CD4-positive, CD25-positive, alpha-beta regulatory T cell (primary cell): ENCODE measurements around the gene TAF1D. TPM values are rescaled to one million over a fixed set of nuclear protein-coding genes. Genes with fewer than 3 reads are reported as not detected.

ENCODE experiments used
- ATAC-seq, 2 donors: fragments of 150-1000 bp; cut with Tn5 transposase; one replicate each; pipeline ENCODE4 v1.10.0; 2021; ENCODE audit warnings: low read depth in 2 of 2, moderate number of reproducible peaks in 2 of 2, moderate library complexity in 1 of 2
- DNase-seq, 3 donors: peaks; one replicate each; pipeline versions ENCODE4 v3.0.0 to v3.0.0-alpha.2; 2012 to 2022; ENCODE audit warnings: mixed read lengths in 1 of 3
- H3K27ac ChIP-seq: one replicate; pipeline ENCODE4 v1.7.0; 2013; ENCODE audit warnings: mild to moderate bottlenecking, low read length; ENCODE audit not compliant: insufficient read depth, poor library complexity, severe bottlenecking
- H3K27me3 ChIP-seq: one replicate; pipeline ENCODE4 v1.7.0; 2013; ENCODE audit warnings: low read length; ENCODE audit not compliant: control insufficient read depth, insufficient read depth
- H3K36me3 ChIP-seq: one replicate; pipeline ENCODE4 v1.7.0; 2013; ENCODE audit warnings: mild to moderate bottlenecking, low read length, moderate library complexity; ENCODE audit not compliant: control insufficient read depth, insufficient read depth
- H3K4me1 ChIP-seq: 2 replicates; pipeline ENCODE4 v1.7.0; 2013; ENCODE audit warnings: mild to moderate bottlenecking, low read length; ENCODE audit not compliant: insufficient read depth, control insufficient read depth, poor library complexity, severe bottlenecking
- H3K4me3 ChIP-seq: one replicate; pipeline ENCODE4 v1.7.0; 2013; ENCODE audit warnings: low read depth, mild to moderate bottlenecking, low read length, moderate library complexity
- H3K9me3 ChIP-seq, 2 experiments: 1 replicate in 1 of 2; 2 replicates in 1 of 2; pipeline ENCODE4 v1.7.0; 2013; ENCODE audit warnings: low read length in 2 of 2, mild to moderate bottlenecking in 1 of 2, moderate library complexity in 1 of 2; ENCODE audit not compliant: control insufficient read depth in 2 of 2
- H3K27ac Mint-ChIP-seq, 3 donors: one replicate each; pipeline ENCODE4 v1.8.0; 2020 to 2022; ENCODE audit warnings: mild to moderate bottlenecking in 3 of 3, mixed read lengths in 3 of 3, moderate library complexity in 2 of 3
- H3K27me3 Mint-ChIP-seq: one replicate; pipeline ENCODE4 v1.8.0; 2022; ENCODE audit warnings: mild to moderate bottlenecking, mixed read lengths
- H3K36me3 Mint-ChIP-seq: one replicate; pipeline ENCODE4 v1.8.0; 2020; ENCODE audit warnings: mixed read lengths
- H3K4me1 Mint-ChIP-seq, 4 donors: one replicate each; pipeline ENCODE4 v1.8.0; 2020 to 2022; ENCODE audit warnings: mixed read lengths in 4 of 4, mild to moderate bottlenecking in 1 of 4
- H3K4me3 Mint-ChIP-seq, 4 donors: one replicate each; pipeline ENCODE4 v1.8.0; 2020 to 2022; ENCODE audit warnings: mild to moderate bottlenecking in 4 of 4, mixed read lengths in 4 of 4, moderate library complexity in 3 of 4
- H3K9me3 Mint-ChIP-seq, 7 donors: one replicate each; pipeline ENCODE4 v1.8.0; 2020 to 2022; ENCODE audit warnings: mixed read lengths in 7 of 7, mild to moderate bottlenecking in 3 of 7, moderate library complexity in 2 of 7
- polyA plus RNA-seq, 4 donors: library from polyadenylated mRNA; unstranded; fragments of 300-500 nt; fragmentation: Illumina TruSeq; gene quantifications; one replicate each; pipeline ENCODE4 v1.2.3, GENCODE V29; 2021
- total RNA-seq: library from RNA; stranded (reverse); gene quantifications from one replicate; pipeline ENCODE4 v1.2.3, GENCODE V29; 2022

The TAF1D gene
- total and polyA plus RNA-seq, 5 donors from 2014 or later = 18.2 to 162 (median 19.7) TPM

DNA sequence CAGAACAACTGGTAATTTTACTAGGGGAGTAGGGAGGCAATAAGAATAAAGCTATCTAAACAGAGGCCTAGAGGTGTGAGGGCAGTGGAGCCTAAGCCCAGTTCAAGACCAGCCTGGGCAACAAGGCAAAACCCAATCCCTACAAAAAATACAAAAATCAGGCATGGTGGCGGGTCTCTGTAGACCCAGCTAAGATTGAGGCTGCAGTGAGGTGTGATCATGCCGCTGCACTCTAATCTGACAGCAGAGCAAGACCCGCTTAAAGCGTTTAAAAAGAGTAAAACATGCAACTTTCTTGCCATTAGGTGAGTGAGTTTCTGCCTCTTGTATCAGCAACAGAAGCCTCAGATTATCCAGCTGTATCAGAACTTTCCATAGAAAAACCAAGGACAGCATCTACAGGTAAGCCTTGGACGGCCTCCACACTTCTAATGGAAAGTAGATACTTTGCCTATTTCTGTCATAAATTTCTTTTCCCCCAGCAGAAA lies 12.1 kb downstream of the TAF1D start:
- no peaks in the 10 kb centered on the region for H3K9me3 Mint-ChIP-seq
- Histone ChIP-seq H3K27ac (no peak overlapping the region), H3K4me1 (no peaks in the 10 kb centered on the region), H3K9me3 (no peaks in the 10 kb centered on the region), H3K4me3 (no peak overlapping the region), H3K27me3 (no peaks in the 10 kb centered on the region), H3K36me3 (peaks cover 86% of the 10 kb centered on the region)
- H3K4me1 Mint-ChIP-seq = peaks cover 12 to 29% (median 25%) of the 10 kb centered on the region in 4 donors
- peaks cover 51% of the 10 kb centered on the region for H3K36me3 Mint-ChIP-seq
- H3K27me3 Mint-ChIP-seq = no peaks in the 10 kb centered on the region
- H3K27ac Mint-ChIP-seq = peak overlapping the region in 1 of 3 donors; percentile 67
- H3K4me3 Mint-ChIP-seq = no peak overlapping the region
- no peak for DNase-seq
- ATAC-seq = peak in 1 of 2 donors; percentile 25

DNA sequence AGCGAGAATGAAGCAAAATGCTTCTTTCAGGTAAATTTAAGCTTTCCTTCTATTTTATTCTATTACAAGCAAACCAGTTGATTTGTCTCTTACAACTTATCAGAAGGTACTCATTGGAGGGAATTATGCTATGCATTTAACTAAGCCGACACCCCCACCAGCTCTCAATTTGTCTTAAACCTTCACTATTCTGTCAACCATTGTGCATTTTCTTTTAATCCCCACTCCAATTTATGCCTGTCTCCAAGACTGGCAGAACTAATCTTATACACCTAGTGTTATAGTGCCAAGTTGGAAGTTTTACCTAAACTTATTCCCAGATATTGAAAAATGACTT lies 12.5 kb downstream of the TAF1D start:
- ATAC-seq = no peak
- Mint-ChIP-seq H3K4me3 (no peak overlapping the region), H3K36me3 (peaks cover 51% of the 10 kb centered on the region)

DNA sequence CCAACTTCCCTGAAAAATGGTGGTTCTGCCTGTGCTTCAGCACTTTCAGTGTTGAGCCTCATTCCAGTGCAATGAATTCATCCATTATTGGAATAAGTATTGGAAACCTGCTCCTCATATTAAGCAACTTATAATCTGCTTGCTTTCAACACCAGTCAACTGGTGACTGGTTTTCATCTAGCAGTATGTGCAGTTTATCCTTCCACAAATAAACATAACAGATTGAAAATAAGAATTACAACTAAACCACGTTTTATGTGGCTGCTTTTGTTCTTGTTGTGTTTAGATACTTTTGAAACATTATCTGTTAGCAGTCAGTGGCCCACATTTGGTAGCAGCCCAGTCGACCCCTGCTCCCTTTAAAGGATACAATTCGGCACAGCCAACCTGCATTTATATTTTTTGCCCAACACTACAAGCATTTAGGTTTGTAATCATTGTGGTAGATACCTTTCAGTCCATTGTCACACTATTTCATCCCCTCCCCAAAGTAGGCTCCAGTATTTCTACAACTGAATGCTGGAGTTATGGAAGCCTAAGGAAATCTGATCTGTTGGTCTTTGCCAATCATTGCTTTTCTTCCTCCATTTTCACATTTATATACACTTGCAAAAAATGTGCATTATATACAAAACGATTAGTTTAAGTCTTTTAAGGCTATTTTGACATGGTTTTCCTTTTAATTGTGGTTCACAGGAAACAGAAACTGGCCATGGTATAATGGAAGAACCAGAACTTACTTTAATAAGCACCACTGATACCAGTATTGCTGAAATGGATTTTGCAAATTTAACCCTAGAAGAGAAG lies 13.1 kb downstream of the TAF1D start:
- peaks cover 78% of the 10 kb centered on the region for H3K36me3 ChIP-seq
- no peak overlapping the region for H3K27ac ChIP-seq
- ATAC-seq (no peak), DNase-seq (no peak)
- H3K4me3 ChIP-seq = no peak overlapping the region
- peaks cover 47% of the 10 kb centered on the region for H3K36me3 Mint-ChIP-seq
- no peak overlapping the region for H3K4me3 Mint-ChIP-seq
- H3K27ac Mint-ChIP-seq = peak overlapping the region in 2 of 3 donors; percentile 38 to 42
- H3K9me3 Mint-ChIP-seq = no peaks in the 10 kb centered on the region
- no peaks in the 10 kb centered on the region for H3K27me3 Mint-ChIP-seq
- H3K9me3 ChIP-seq = no peaks in the 10 kb centered on the region
- H3K27me3 ChIP-seq = no peaks in the 10 kb centered on the region
- H3K4me1 ChIP-seq = no peaks in the 10 kb centered on the region
- peaks cover 8 to 21% (median 18%) of the 10 kb centered on the region in 4 donors for H3K4me1 Mint-ChIP-seq

More for the DNA sequence above, 12.5 kb downstream of the TAF1D start:
- Histone ChIP-seq H3K4me1 (no peaks in the 10 kb centered on the region), H3K4me3 (no peak overlapping the region), H3K27me3 (no peaks in the 10 kb centered on the region), H3K36me3 (peaks cover 81% of the 10 kb centered on the region), H3K9me3 (no peaks in the 10 kb centered on the region), H3K27ac (no peak overlapping the region)
- H3K4me1 Mint-ChIP-seq = peaks cover 9 to 27% (median 21%) of the 10 kb centered on the region in 4 donors
- H3K27ac Mint-ChIP-seq = peak overlapping the region in 2 of 3 donors; percentile 32 to 67
- H3K9me3 Mint-ChIP-seq = no peaks in the 10 kb centered on the region
- no peak for DNase-seq
- no peaks in the 10 kb centered on the region for H3K27me3 Mint-ChIP-seq

DNA sequence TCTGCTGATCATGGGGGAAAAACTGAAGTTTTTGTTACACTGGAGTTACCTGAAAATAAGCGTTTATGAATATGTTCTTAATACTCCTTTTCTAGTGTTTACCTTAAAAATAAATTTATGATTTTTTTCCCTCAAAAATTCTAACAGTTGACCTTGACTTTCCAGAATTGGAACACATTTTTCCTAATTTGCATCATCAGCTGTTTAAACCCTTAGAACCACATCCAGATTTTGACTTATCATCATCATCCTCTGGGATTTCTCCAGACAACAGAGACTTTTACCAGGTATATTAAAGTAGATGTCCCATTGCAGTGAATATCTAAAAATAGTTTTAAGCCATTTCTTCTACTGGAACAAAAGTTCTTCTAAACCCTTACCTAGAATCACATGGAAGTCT lies 17.2 kb downstream of the TAF1D start:
- Mint-ChIP-seq H3K27ac (peak overlapping the region in 1 of 3 donors; percentile 11), H3K4me1 (peaks cover 0 to 12% (median 6%) of the 10 kb centered on the region in 4 donors), H3K9me3 (no peaks in the 10 kb centered on the region), H3K27me3 (no peaks in the 10 kb centered on the region), H3K4me3 (no peak overlapping the region), H3K36me3 (peaks cover 30% of the 10 kb centered on the region)
- peaks cover 3% of the 10 kb centered on the region for H3K4me1 ChIP-seq
- ATAC-seq = no peak
- no peaks in the 10 kb centered on the region for H3K9me3 ChIP-seq
- peaks cover 56% of the 10 kb centered on the region for H3K36me3 ChIP-seq
- no peak overlapping the region for H3K27ac ChIP-seq
- no peak for DNase-seq
- no peaks in the 10 kb centered on the region for H3K27me3 ChIP-seq
- no peak overlapping the region for H3K4me3 ChIP-seq

DNA sequence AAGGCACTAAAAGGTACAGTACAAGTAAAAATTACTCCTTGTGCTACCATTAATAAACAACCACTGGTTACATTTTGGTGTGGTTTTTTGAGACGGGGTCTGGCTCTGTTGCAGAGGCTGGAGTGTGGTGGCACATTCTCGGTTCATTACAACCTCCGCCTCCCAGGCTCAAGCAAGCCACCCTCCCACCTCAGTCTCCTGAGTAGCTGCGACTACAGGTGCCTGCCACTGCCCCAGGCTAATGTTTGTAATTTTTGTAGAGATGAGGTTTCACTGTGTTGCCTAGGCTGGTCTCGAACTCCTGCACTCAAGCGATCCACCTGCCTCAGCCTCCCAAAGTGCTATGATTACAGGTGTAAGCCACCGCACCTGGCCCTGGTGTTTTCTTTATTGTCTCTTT lies 20.8 kb downstream of the TAF1D start:
- no peak for DNase-seq
- Mint-ChIP-seq H3K27me3 (no peaks in the 10 kb centered on the region), H3K9me3 (peaks cover 0 to 5% (median 0%) of the 10 kb centered on the region in 7 donors), H3K36me3 (peaks cover 35% of the 10 kb centered on the region), H3K4me3 (no peak overlapping the region), H3K4me1 (peaks cover 9 to 25% (median 17%) of the 10 kb centered on the region in 4 donors), H3K27ac (peak overlapping the region in 2 of 3 donors; percentile 43 to 46)
- Histone ChIP-seq H3K9me3 (no peaks in the 10 kb centered on the region), H3K27me3 (no peaks in the 10 kb centered on the region), H3K27ac (no peak overlapping the region), H3K4me3 (no peak overlapping the region), H3K4me1 (peaks cover 11% of the 10 kb centered on the region), H3K36me3 (peaks cover 29% of the 10 kb centered on the region)
- ATAC-seq = no peak

DNA sequence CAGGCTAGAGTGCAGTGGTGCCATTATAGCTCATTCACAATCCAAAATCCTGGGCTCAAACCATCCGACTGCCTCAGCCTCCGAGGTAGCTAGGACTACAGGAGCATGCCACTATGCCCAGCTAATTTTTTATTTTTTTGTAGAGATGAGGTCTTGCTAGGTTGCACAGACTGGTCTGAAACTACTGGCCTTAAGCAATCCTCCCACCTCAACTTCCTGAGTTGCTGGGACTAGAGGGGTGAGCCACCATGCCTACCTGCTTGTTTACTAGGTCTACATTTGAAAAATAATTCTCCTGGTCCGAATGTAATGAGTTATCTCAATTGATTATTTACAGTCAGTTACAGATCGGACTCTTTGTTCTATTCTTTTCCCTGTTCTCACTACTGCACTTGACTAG lies 22.0 kb downstream of the TAF1D start:
- Histone ChIP-seq H3K27me3 (no peaks in the 10 kb centered on the region), H3K4me1 (peaks cover 11% of the 10 kb centered on the region), H3K4me3 (no peak overlapping the region), H3K36me3 (peaks cover 33% of the 10 kb centered on the region), H3K9me3 (no peaks in the 10 kb centered on the region), H3K27ac (no peak overlapping the region)
- Mint-ChIP-seq H3K9me3 (peaks cover 0 to 5% (median 0%) of the 10 kb centered on the region in 7 donors), H3K27me3 (no peaks in the 10 kb centered on the region), H3K27ac (peak overlapping the region in 2 of 3 donors; percentile 32 to 75), H3K4me1 (peaks cover 9 to 25% (median 17%) of the 10 kb centered on the region in 4 donors), H3K4me3 (no peak overlapping the region), H3K36me3 (peaks cover 45% of the 10 kb centered on the region)
- DNase-seq (no peak), ATAC-seq (no peak)

DNA sequence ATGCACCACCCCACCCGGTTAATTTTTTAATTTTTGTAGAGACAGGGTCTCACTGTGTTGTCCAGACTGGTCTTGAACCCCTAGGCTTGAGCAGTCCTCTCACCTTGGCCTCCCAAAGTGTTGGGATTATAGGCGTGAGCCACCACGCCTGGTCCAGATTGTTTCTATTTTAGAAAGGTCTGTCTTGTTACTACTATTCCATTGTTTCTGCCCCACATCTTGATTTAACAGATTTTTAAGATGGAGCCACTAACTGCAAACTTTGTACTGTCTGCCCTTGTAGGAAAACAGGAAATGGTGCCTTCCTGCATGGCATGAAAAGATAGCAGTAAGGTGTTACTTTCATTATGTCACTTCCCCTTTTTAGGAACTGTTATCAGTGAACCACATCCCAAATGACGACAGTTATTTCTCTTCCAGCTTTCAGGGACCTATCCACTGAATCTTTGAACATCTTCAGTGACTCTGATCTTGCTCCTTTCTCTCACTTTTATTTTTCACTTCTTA lies 23.2 kb downstream of the TAF1D start:
- Histone ChIP-seq H3K4me1 (peaks cover 11% of the 10 kb centered on the region), H3K36me3 (peaks cover 31% of the 10 kb centered on the region), H3K27ac (peak overlapping the region; percentile 61), H3K9me3 (no peaks in the 10 kb centered on the region), H3K27me3 (no peaks in the 10 kb centered on the region), H3K4me3 (peak overlapping the region; percentile 35)
- ATAC-seq (peak in 1 of 2 donors; percentile 45), DNase-seq (peak in 1 of 3 donors; percentile 49)
- H3K27ac Mint-ChIP-seq = peak overlapping the region; percentile 55 to 91 (median 86)
- H3K4me1 Mint-ChIP-seq = peaks cover 9 to 25% (median 20%) of the 10 kb centered on the region in 4 donors
- peak overlapping the region in 3 of 4 donors; percentile 2 to 41 (median 35) for H3K4me3 Mint-ChIP-seq
- H3K9me3 Mint-ChIP-seq = peaks cover 0 to 5% (median 0%) of the 10 kb centered on the region in 7 donors
- H3K27me3 Mint-ChIP-seq = no peaks in the 10 kb centered on the region
- H3K36me3 Mint-ChIP-seq = peaks cover 54% of the 10 kb centered on the region
